K562 (cell line): ENCODE measurements around the gene CCDC88A. TPM values are rescaled to one million over a fixed set of nuclear protein-coding genes. Genes with fewer than 3 reads are reported as not detected.

Experiments used
- BRD9 ChIP-seq: fragments of 450-650 bp; IDR thresholded peaks from 2 replicates; pipeline ENCODE4 v1.6.1; 2018; ENCODE audit warnings: low read depth; ENCODE audit not compliant: partially characterized antibody
- CBX1 ChIP-seq: sonication (generic); IDR thresholded peaks from 2 replicates; pipeline ENCODE4 v1.6.1; 2016; ENCODE audit warnings: antibody characterized with exemption, low read depth, mild to moderate bottlenecking
- CREB3 ChIP-seq: fragments of 450-650 bp; conservative IDR thresholded peaks from 2 replicates; pipeline ENCODE4 v1.6.1; 2016; ENCODE audit warnings: missing genetic modification characterization, low read depth, mild to moderate bottlenecking, missing compliant biosample characterization, moderate library complexity
- DDX20 ChIP-seq: fragments of 450-650 bp; IDR thresholded peaks from 2 replicates; pipeline ENCODE4 v1.6.1; 2016; ENCODE audit warnings: missing genetic modification characterization, low read depth, mild to moderate bottlenecking, missing compliant biosample characterization, moderate library complexity
- FOSL1 ChIP-seq: fragments of 200-800 bp; sonication (Bioruptor generic); conservative IDR thresholded peaks from 2 replicates; pipeline ENCODE4 v1.6.1; 2016; ENCODE audit warnings: missing genetic modification characterization, missing compliant biosample characterization
- GTF2A2 ChIP-seq: IDR thresholded peaks from 2 replicates; pipeline ENCODE4 v1.6.1; 2016; ENCODE audit warnings: mild to moderate bottlenecking, missing genetic modification characterization, missing compliant biosample characterization
- HDAC3 ChIP-seq: fragments of 450-650 bp; IDR thresholded peaks from 2 replicates; pipeline ENCODE4 v1.6.1; 2018; ENCODE audit warnings: borderline replicate concordance, mild to moderate bottlenecking, moderate library complexity; ENCODE audit not compliant: partially characterized antibody
- HES1 ChIP-seq: fragments of 450-650 bp; IDR thresholded peaks from 2 replicates; pipeline ENCODE4 v1.6.1; 2016; ENCODE audit warnings: low read depth, mild to moderate bottlenecking, moderate library complexity
- HLTF ChIP-seq: fragments of 450-650 bp; IDR thresholded peaks from 2 replicates; pipeline ENCODE4 v1.6.1; 2016
- KLF16 ChIP-seq: IDR thresholded peaks from 2 replicates; pipeline ENCODE4 v1.6.1; 2016; ENCODE audit warnings: antibody characterized with exemption
- L3MBTL2 ChIP-seq: fragments of 450-650 bp; IDR thresholded peaks from 2 replicates; pipeline ENCODE4 v1.6.1; 2016; ENCODE audit warnings: mild to moderate bottlenecking, moderate library complexity
- MIER1 ChIP-seq: fragments of 450-650 bp; IDR thresholded peaks from 2 replicates; pipeline ENCODE4 v1.6.1; 2016; ENCODE audit warnings: antibody characterized with exemption, mild to moderate bottlenecking, low read depth
- MTA3 ChIP-seq: fragments of 450-650 bp; formaldehyde crosslinking; IDR thresholded peaks from 2 replicates; pipeline ENCODE4 v1.6.1; 2017; ENCODE audit warnings: mild to moderate bottlenecking, borderline replicate concordance
- NBN ChIP-seq: fragments of 450-650 bp; IDR thresholded peaks from 2 replicates; pipeline ENCODE4 v1.6.1; 2016; ENCODE audit warnings: low read depth, mild to moderate bottlenecking
- NCOA4 ChIP-seq: fragments of 450-650 bp; IDR thresholded peaks from 2 replicates; pipeline ENCODE4 v1.6.1; 2018; ENCODE audit warnings: mild to moderate bottlenecking; ENCODE audit not compliant: partially characterized antibody
- NFE2 ChIP-seq: IDR thresholded peaks from 2 replicates; pipeline ENCODE4 v1.6.1; 2014; ENCODE audit warnings: antibody characterized with exemption, low read depth
- PHF21A ChIP-seq: fragments of 450-650 bp; IDR thresholded peaks from 2 replicates; pipeline ENCODE4 v1.6.1; 2017; ENCODE audit warnings: low read depth, borderline replicate concordance
- POLR2B ChIP-seq: fragments of 450-650 bp; IDR thresholded peaks from 2 replicates; pipeline ENCODE4 v1.6.1; 2018; ENCODE audit warnings: low read depth; ENCODE audit not compliant: partially characterized antibody
- POU5F1 ChIP-seq: fragments of 150-350 bp; IDR thresholded peaks from 2 replicates; pipeline ENCODE4 v1.6.1; 2014; ENCODE audit warnings: borderline replicate concordance, low read length, low read depth, mild to moderate bottlenecking; ENCODE audit not compliant: partially characterized antibody
- PRMT5 ChIP-seq: sonication (generic); formaldehyde crosslinking; IDR thresholded peaks from 2 replicates; pipeline ENCODE4 v1.5.0; 2020; ENCODE audit warnings: missing genetic modification reagents
- PYGO2 ChIP-seq: fragments of 450-650 bp; IDR thresholded peaks from 2 replicates; pipeline ENCODE4 v1.6.1; 2016; ENCODE audit warnings: mild to moderate bottlenecking, missing genetic modification characterization, moderate library complexity, missing compliant biosample characterization
- TFAP4 ChIP-seq: sonication (generic); formaldehyde crosslinking; IDR thresholded peaks from 2 replicates; pipeline ENCODE4 v1.8.0; 2022; ENCODE audit warnings: missing genetic modification reagents, mild to moderate bottlenecking, moderate library complexity, borderline replicate concordance
- ZNF24 ChIP-seq: fragments of 450-650 bp; IDR thresholded peaks from 2 replicates; pipeline ENCODE4 v1.6.1; 2016
- ZNF408 ChIP-seq: fragments of 250-450 bp; sonication (Bioruptor Pico); IDR thresholded peaks from 2 replicates; pipeline ENCODE4 v1.4.0; 2020; ENCODE audit warnings: low read depth, mild to moderate bottlenecking, moderate library complexity
- ZNF431 ChIP-seq: sonication (generic); formaldehyde crosslinking; IDR thresholded peaks from 2 replicates; pipeline ENCODE4 v1.8.0; 2022; ENCODE audit warnings: mild to moderate bottlenecking, missing genetic modification reagents
- ZNF740 ChIP-seq, 3 experiments: fragments of 200-800 bp in 1 of 3; sonication (Bioruptor generic) in 1 of 3; sonication (generic) in 1 of 3; formaldehyde crosslinking in 1 of 3; IDR thresholded peaks; 2 replicates each; pipeline versions ENCODE4 v1.6.1 to v1.8.0; 2016 to 2022; ENCODE audit warnings: mild to moderate bottlenecking in 2 of 3, missing compliant biosample characterization in 2 of 3, missing genetic modification characterization in 2 of 3, missing genetic modification reagents in 1 of 3
- polyA plus RNA-seq, 8 experiments: library from polyadenylated mRNA; depleted of rRNA in 4 of 8; stranded (reverse) in 5 of 8; unstranded in 3 of 8; fragments of >200 nt; fragmentation: Nextera tagmentation in 2 of 8; fragmentation: Illumina TruSeq in 1 of 8; extraction: Ambion mirVana in 2 of 8; extraction: Trizol in 1 of 8; gene quantifications; 2 replicates each; pipeline versions ENCODE4 v1.2.1 to v1.2.3, GENCODE V29; 2011 to 2014; ENCODE audit warnings: inconsistent platforms in 1 of 8, missing spikeins in 1 of 8
- total RNA-seq, 7 experiments: library from RNA; depleted of rRNA in 6 of 7; stranded (reverse); fragments of >200 nt in 6 of 7; fragmentation: Illumina TruSeq in 2 of 7; extraction: Trizol in 2 of 7; gene quantifications; 2 replicates each; pipeline versions ENCODE4 v1.2.1 to v1.2.3, GENCODE V29; 2011 to 2021; ENCODE audit warnings: low replicate concordance in 1 of 7

CCDC88A gene
- total and polyA plus RNA-seq, 9 of the 15 experiments (the other 6 are each of a cell fraction or from before 2014, with no cell fraction given), result 29.3 to 102 (median 55.6) TPM

- TF ChIP-seq NBN (no peak), PYGO2 (tag) (no peak), HDAC3 (peak; percentile 47), POLR2B (peak; percentile 92), GTF2A2 (tag) (no peak), KLF16 (no peak), NCOA4 (no peak), L3MBTL2 (peak; percentile 88), POU5F1 (no peak), ZNF740 (CRISPR knock-in tag; IDR thresholded peaks at IDR 0.05) (peak; percentile 75; the same call in 1 of the 2 replicates), ZNF740 (tag; IDR thresholded peaks at IDR 0.05) (no peak), BRD9 (no peak), HLTF (no peak), ZNF431 (CRISPR knock-in tag) (peak; percentile 85), NFE2 (no peak), TFAP4 (peak; percentile 81), CREB3 (tag) (0 out of 2 replicates have a peak, but pooled peaks have one; percentile 36), CBX1 (peak; percentile 50), ZNF24 (peak; percentile 88), FOSL1 (tag) (0 out of 2 replicates have a peak, but pooled peaks have one; percentile 33), ZNF408 (CRISPR knock-in tag) (no peak), DDX20 (no peak), MTA3 (peak; percentile 83), PRMT5 (no peak), HES1 (no peak), MIER1 (no peak), PHF21A (peak; percentile 15)
Measured at GRCh38 chr2:55282110-55282917, 137.3 kb downstream of the CCDC88A start (continued).
